Activated naive CD4-positive, alpha-beta T cell treated with anti-CD3 and anti-CD28 coated beads, Interleukin-2, amount 50 U/mL, for 72 hours (primary cell): ENCODE results near the gene MED12L. TPM values are rescaled to one million over a fixed set of nuclear protein-coding genes. Genes with fewer than 3 reads are reported as not detected.

ENCODE experiments used
- ATAC-seq, 2 donors: fragments of 150-1000 bp; cut with Tn5 transposase; 2 replicates each; pipeline ENCODE4 v1.10.0; 2021; ENCODE audit warnings: mild to moderate bottlenecking in 2 of 2, moderate library complexity in 2 of 2
- DNase-seq, 2 donors: peaks; one replicate each; pipeline ENCODE4 v3.0.0; 2021 to 2022; ENCODE audit warnings: low spot score in 2 of 2
- H3K27ac Mint-ChIP-seq, 2 donors: one replicate each; pipeline ENCODE4 v1.8.0; 2022; ENCODE audit warnings: mild to moderate bottlenecking in 2 of 2, mixed read lengths in 2 of 2
- H3K36me3 Mint-ChIP-seq, 2 donors: one replicate each; pipeline ENCODE4 v1.8.0; 2022; ENCODE audit warnings: mixed read lengths in 2 of 2
- H3K9me3 Mint-ChIP-seq, 2 donors: one replicate each; pipeline ENCODE4 v1.8.0; 2022; ENCODE audit warnings: mixed read lengths in 2 of 2
- total RNA-seq, 2 donors: library from RNA; stranded (reverse); gene quantifications; one replicate each; pipeline ENCODE4 v1.2.3, GENCODE V29; 2022

MED12L gene
- total RNA-seq, 2 donors from 2014 or later, result 1.5 to 6.9 TPM

DNA sequence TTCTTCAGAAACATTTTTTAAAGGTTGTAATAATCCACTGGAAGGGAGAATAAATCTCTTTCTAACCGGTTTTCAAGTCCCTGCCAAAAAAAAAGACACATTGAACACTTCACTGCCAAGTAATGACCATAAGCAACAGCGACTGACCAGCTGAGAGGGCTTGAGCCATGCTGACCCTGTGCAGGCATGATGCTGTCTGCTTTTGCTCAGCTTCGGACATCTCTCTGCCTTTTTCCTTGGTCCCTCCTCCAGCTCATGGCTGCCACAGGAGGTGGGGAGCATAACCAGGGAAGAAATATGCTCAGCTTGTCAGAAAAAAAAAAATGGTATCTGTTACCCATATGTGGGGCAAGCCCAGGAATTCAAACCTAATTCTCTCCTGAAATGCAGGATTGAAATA is 373.9 kb downstream of the MED12L start:
- no peak overlapping the region for H3K27ac Mint-ChIP-seq
- H3K9me3 Mint-ChIP-seq, result no peaks in the 10 kb centered on the region
- no peaks in the 10 kb centered on the region for H3K36me3 Mint-ChIP-seq
- no peak for DNase-seq
- no peak for ATAC-seq

DNA sequence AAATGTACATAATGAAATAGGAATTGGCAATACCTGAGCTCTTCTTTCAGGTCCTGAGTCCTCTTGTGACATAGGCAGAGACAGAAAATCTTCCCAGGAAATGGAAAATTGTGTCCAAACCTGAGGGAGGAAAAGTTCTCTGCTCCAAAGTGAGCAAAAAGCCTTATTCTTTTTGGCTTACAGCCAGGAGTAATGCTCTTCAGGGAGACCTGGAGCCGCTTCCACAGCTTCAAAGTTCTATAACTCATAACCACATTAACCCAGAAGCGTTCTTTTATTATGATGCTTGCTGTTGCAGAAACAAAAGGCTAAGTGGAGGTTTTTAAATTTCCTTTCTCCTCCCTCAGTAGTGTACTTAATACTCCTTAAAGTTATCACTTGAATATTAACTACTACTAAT is 374.8 kb downstream of the MED12L start:
- H3K27ac Mint-ChIP-seq, result no peak overlapping the region
- no peaks in the 10 kb centered on the region for H3K36me3 Mint-ChIP-seq
- no peaks in the 10 kb centered on the region for H3K9me3 Mint-ChIP-seq
- ATAC-seq, result no peak
- no peak for DNase-seq

DNA sequence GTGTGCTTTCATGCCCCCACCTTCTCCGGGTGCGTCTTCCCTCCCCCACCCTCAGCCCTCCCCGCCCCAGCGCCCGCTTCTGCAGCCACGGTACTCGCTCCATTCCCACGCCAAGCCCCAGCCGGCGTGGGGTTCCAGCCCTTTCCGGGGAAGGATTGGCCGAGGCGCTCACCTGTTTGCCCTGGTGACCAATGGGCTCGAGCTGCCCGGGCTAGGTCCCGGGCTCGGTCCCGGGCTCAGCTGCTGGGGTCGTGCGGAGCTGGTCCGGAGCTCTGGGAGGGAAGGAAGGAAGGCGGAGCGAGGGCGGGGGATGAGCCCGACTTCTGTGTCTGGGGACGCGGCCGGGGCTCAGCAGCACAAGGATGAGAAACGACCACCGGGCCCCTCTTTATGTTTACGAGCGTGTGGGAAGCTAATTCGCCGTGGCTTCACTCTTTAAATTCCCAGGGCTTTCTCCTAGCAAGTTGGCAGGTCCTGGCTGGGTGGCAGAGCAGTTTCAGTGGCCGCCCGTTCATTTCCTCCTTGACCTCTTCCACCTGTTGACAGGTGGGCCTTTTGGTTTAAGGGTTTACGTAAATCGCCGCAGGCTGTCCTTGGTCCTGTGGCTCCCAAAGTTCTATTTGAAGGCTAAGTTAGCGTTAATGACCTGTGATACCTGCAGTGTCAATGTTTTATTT is 375.4 kb downstream of the MED12L start, which contains the start of gene IGSF10:
Gene IGSF10, minus strand, starts transcription at position 288 of the 677 bp plus-strand sequence. CDS start 2,352 bp downstream, outside the sequence.
- H3K9me3 Mint-ChIP-seq, result no peaks in the 10 kb centered on the region
- no peak within 1 kb of the TSS for H3K27ac Mint-ChIP-seq
- H3K36me3 Mint-ChIP-seq, result no peaks in the 10 kb centered on the region
- no peak for ATAC-seq
- no peak for DNase-seq

DNA sequence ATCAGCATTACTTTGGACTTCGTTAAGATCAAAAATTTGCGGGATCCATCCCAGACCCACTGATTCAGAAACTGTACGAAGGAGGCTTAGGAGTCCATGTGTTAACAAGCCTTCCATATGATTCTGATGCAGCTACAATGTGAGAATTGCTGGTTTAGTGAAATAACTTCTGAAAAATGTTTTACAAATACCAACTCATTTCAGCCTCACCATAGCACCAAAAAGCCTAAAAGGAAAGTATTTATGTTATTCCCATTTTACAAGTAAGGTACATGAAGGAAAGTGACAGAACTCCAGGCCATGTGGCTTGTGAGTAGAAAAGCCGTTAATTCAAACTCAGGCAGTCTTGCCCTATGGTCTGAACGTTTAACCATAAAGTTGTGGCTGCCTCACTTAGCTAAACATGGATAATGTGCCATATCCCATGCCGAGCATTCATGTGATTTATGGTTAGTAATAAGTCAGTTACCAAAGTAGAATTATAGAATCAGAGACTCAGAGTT is 376.9 kb downstream of the MED12L start:
- no peak for ATAC-seq
- no peak for DNase-seq
- H3K36me3 Mint-ChIP-seq, result no peaks in the 10 kb centered on the region
- no peaks in the 10 kb centered on the region for H3K9me3 Mint-ChIP-seq
- H3K27ac Mint-ChIP-seq, result no peak overlapping the region

DNA sequence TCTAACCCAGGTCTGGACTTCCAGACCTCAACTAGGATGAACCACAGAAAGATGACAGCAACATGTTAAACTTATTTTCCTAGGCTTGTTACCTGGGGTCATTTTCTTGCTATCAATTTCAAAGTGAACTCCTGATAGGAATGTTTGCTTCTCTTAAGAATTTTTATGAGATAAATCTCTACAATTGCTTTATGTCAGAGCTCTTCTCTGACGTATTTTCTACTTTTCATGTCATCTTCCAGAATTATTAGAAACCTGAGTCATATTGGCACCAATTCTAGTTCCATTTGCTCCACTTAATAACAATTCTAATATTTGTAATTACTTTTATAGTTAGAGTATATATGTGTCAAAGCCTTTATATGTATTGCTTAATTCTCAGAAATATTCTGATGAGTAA is 377.5 kb downstream of the MED12L start:
- no peaks in the 10 kb centered on the region for H3K36me3 Mint-ChIP-seq
- H3K27ac Mint-ChIP-seq, result no peak overlapping the region
- DNase-seq, result no peak
- no peaks in the 10 kb centered on the region for H3K9me3 Mint-ChIP-seq
- no peak for ATAC-seq

DNA sequence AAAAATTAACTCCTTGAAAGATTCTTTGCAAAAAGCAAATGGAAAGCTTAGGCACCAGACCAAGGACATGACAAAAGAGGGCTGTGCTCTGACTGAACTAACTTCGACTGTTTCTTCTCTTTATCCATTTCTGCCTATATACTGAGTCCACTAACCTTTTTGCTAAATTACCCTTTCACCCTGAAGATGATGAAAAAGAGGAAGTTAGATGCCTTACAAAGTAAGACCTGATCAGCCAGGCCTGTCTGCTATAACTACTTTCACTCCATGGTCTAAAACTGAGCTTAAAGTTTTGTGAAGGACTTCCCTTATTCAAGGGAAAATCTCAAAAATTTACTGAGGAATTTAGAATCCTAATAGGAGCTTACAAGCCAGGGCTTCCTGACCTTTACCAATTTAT is 381.6 kb downstream of the MED12L start:
- no peaks in the 10 kb centered on the region for H3K9me3 Mint-ChIP-seq
- no peak for ATAC-seq
- H3K27ac Mint-ChIP-seq, result no peak overlapping the region
- H3K36me3 Mint-ChIP-seq, result no peaks in the 10 kb centered on the region
- DNase-seq, result no peak

DNA sequence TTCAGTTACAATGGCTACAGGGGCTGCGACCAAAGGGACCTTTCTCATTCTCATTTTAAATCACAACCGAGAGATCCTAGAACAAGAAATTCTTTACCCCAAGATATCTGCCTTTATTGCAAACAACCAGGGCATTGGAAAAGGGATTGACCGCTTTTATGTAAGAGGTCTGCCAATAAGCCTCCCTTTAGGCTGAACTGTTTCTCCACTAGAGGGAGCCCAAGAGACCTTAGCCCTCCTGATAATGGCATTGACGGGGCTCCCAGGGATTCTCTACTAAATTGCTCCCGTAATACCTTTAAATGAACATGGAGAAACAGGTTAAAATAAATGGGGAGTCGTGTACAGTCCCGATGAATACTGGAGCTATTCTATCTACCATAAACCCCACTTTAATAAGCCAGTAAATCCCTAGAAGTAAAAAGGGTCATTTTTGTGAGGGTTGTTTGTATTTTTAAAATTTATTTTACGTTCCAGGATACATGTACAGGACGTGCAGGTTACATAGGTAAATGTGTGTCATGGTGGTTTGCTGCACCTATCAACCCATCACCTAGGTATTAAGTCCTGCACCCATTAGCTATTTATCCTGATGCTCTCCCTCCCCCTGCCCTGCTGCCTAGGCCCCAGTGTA is 382.9 kb downstream of the MED12L start:
- Mint-ChIP-seq H3K36me3 (no peaks in the 10 kb centered on the region), H3K9me3 (no peaks in the 10 kb centered on the region), H3K27ac (no peak overlapping the region)
- DNase-seq (peak in 1 of 2 donors; percentile 47), ATAC-seq (peak; percentile 45 to 74)

DNA sequence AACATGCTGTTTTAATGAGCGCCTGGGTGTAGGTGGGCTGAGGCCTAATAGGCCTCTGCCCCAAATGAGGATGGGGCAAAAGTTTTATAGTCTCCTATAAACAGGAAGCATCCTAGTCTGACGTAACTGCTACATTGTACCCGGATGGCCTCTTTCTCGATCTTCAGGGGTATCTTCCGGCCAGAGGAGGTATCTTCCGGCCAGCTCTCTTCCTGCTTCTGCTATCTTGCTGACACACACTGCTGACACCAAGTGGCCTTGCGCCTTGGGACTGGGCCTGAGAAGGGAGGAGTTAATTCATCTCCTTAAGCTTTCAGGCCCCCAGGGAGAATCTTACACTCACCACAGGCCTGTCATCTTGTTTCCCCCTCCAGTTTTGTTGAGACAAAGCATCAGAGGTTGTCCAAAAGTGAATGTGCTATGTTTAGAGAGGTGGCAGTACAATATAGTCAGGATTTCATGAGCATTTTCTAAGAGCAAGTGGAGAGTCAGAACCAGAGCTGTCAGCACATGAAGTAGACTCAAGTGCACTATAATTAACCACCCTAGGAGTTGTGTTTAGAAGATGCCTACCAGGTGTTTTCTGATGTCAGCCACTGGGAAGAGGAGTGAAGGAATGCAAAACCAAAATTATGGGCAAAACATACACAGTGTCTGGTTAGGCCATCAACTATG is 391.0 kb downstream of the MED12L start:
- Mint-ChIP-seq H3K9me3 (peaks cover 0 to 1% of the 10 kb centered on the region in 2 donors), H3K27ac (peak overlapping the region in 1 of 2 donors; percentile 53), H3K36me3 (peaks cover 0 to under 1% of the 10 kb centered on the region in 2 donors)
- no peak for ATAC-seq
- no peak for DNase-seq

DNA sequence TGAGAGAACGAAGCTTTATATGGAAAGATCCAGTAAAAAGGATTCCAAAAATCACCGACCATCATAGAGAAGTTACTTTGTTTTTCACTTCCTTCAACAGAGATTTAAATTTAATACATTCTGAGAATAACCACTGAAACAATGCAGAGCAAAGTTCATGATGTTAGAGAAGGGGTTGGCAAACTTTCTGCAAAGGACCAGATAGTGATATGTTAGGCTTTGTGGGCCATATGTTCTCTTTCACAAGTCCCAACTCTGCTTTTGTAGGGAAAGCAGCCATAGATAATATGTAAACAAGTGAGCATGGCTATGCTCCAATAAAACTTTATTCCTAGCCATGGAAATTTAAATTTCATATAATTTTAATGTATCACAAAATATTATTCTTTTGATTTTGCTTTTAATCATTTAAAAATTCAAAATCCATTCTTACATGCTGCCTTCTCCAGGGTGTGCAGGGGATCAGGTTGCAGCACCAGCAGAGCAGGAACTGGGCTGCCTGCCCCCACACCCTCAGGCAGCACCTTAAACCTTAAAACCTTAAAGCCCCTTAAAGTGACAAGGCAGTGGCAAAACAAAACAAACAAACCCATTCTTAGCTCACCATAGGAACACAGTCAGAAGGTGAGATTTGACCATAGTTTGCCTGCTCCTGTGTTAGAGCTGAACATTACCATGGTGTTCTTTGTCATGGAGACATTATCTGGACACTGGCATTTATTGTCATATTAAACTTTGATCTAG is 392.3 kb downstream of the MED12L start:
- H3K9me3 Mint-ChIP-seq, result peaks cover 4 to 12% of the 10 kb centered on the region in 2 donors
- ATAC-seq, result no peak
- peaks cover 0 to 9% of the 10 kb centered on the region in 2 donors for H3K36me3 Mint-ChIP-seq
- no peak overlapping the region for H3K27ac Mint-ChIP-seq
- no peak for DNase-seq

DNA sequence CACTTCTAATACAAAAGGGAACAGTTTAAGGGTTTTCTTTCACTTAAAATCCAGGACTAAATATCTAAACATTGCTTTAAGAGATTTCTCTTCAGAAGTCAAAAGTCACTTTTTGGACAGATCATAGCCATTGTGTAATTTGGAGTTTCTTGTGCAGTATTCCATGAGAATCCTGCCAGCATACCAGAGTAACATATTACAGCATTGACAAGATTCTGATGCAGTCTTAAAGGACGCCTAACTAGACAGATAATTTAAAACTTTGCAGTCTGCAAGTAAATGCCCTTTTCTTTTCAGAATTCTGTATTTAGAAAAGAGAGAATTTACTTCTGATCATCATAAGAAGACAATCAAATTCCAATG is 392.9 kb downstream of the MED12L start:
- H3K36me3 Mint-ChIP-seq, result peaks cover 0 to 9% of the 10 kb centered on the region in 2 donors
- ATAC-seq, result no peak
- H3K27ac Mint-ChIP-seq, result no peak overlapping the region
- no peak for DNase-seq
- peaks cover 4 to 12% of the 10 kb centered on the region in 2 donors for H3K9me3 Mint-ChIP-seq

DNA sequence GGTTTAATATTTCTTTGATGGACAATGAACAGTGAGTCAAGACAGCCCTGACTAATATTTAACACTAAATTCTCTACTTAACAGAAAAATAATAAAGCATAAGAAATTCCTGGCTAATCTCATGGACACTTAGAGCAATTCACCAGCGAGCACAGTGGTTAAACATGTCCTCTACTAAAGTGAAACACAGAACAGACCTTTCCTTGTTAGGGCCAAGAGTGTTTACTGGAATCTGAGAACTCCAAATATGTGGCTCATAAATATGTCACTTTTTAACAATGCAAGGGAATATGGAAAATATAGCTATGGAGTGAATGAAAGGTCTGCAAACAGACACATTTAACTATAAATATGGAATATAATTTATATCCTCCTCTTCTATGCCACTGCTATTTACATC is 394.0 kb downstream of the MED12L start:
- peaks cover 0 to 9% of the 10 kb centered on the region in 2 donors for H3K36me3 Mint-ChIP-seq
- peaks cover 4 to 12% of the 10 kb centered on the region in 2 donors for H3K9me3 Mint-ChIP-seq
- no peak for DNase-seq
- no peak for ATAC-seq
- H3K27ac Mint-ChIP-seq, result no peak overlapping the region

DNA sequence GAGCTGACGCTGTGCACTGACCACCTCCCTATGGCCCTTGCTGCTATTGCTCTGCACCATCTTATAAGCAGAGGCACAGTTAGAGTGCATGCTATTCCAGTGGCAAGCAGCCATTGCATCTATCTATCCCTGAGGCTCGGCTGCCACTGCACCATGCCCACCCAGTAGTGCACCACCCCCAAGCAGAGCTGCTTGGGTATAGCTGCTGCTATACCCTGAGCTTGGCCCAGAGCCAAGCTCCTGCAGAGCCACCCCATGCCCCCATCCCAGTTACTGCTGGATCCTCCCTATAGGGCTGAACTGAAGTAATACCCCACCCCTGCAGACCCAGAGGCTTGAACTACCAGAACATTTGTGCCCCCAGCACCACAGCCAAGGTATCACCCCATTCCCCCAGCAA is 395.0 kb downstream of the MED12L start:
- no peak overlapping the region for H3K27ac Mint-ChIP-seq
- peaks cover 4 to 18% of the 10 kb centered on the region in 2 donors for H3K9me3 Mint-ChIP-seq
- DNase-seq (no peak), ATAC-seq (no peak)
- H3K36me3 Mint-ChIP-seq, result peaks cover 0 to 9% of the 10 kb centered on the region in 2 donors

DNA sequence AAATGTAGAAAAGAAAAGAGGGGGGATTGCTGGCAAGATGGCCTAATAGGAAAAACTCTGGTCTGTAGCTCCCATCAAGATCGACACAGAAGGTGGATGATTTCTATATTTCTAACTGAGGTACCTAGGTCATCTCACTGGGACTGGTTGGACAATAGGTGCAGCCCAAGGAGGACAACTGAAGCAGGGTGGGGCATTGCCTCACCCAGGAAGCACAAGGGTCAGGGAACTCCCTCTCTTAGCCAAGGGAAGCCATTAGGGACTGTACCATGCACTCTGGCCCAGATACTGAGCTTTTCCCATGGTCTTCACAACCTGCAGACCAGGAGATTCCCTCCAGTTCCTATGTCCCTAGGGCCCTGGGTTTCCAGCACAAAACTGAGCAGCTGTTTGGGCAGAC is 398.0 kb downstream of the MED12L start:
- Mint-ChIP-seq H3K27ac (no peak overlapping the region), H3K36me3 (peaks cover 0 to 15% of the 10 kb centered on the region in 2 donors), H3K9me3 (peaks cover 4 to 23% of the 10 kb centered on the region in 2 donors)
- ATAC-seq (no peak), DNase-seq (no peak)

DNA sequence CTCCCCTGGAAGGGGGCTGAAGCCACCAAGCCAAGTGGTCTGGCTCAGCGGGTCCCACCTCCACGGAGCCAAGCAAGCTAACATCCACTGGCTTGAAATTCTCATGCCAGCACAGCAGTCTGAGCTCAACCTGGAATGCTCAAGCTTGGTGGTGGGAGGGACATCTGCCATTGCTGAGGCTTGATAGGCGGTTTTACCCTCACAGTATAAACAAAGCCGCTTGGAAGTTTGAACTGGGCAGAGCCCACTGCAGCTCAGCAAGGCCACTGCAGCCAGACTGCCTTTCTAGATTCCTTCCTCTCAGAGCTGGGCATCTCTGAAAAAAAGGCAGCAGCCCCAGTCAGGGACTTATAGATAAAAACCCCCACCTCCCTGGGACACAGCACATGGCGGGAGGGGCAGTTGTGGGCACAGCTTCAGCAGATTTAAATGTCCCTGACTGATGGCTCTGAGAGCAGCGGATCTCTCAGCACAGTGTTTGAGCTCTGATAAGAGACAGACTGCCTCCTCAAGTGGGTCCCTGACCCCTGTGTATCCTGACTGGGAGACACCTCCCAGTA is 398.6 kb downstream of the MED12L start:
- DNase-seq (no peak), ATAC-seq (no peak)
- Mint-ChIP-seq H3K27ac (no peak overlapping the region), H3K36me3 (peaks cover 0 to 15% of the 10 kb centered on the region in 2 donors), H3K9me3 (peaks cover 4 to 23% of the 10 kb centered on the region in 2 donors)
